Measurements from ENCODE around the gene AKT2. TPM values are rescaled to one million over a fixed set of nuclear protein-coding genes. Genes with fewer than 3 reads are reported as not detected.
A peak's percentile ranks its signal among the peaks of the same experiment; 100 is the strongest.

The AKT2 gene
- total RNA-seq, 1 donor from 2014 or later = 197 TPM

DNA sequence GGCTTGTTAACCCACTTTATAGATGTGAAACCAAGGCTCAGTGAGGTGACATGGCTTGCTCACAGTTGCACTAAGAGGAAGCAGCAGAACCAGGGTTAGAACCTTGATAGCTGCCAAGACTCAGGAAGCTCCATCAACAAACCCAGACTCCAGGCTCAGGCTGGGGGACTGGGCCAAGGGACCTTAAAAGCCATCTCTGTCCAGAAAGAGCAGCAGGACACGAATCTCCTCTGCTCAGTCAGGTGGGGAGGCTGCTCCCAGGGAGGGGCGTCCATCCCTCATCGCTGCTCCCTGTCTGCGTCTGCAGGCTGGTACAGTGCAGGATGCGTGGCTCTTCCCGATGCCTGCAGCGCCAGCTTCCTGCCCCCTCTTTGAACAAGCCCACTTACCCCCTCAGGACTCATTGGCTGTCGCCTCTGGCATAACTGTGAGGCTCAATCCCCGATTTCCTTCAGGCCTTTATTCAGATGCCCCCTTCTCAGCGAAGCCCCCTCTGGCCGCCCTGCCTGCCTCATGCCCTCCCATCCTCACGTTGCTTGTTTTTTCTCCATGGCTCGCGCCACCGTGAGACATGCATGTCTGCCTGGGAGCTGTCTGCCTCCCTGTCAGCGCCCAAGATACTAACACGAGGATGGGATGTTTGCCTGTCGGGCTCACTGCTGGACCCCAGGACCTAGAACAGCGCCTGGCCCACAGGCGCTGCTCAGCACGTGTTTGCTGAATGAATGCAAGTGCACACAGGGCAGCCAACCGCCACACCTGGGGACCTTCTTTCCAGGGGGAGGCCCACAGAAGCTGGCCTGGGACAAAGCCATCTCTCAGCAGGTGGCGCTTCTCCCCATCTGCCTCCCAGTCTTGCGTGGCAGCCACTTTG lies 21.5 kb downstream of the AKT2 start:
- Mint-ChIP-seq H3K4me3 (ENCODE audit: unreplicated experiment) (no peak overlapping the region), H3K27me3 (ENCODE audit: unreplicated experiment) (peaks cover 6% of the 10 kb centered on the region), H3K4me1 (ENCODE audit: low read depth, unreplicated experiment) (peaks cover 13% of the 10 kb centered on the region), H3K27ac (ENCODE audit: unreplicated experiment) (no peak overlapping the region), H3K9me3 (ENCODE audit: unreplicated experiment) (peaks cover 2% of the 10 kb centered on the region), H3K36me3 (ENCODE audit: unreplicated experiment) (no peaks in the 10 kb centered on the region)
- TF ChIP-seq, protein P1, sequence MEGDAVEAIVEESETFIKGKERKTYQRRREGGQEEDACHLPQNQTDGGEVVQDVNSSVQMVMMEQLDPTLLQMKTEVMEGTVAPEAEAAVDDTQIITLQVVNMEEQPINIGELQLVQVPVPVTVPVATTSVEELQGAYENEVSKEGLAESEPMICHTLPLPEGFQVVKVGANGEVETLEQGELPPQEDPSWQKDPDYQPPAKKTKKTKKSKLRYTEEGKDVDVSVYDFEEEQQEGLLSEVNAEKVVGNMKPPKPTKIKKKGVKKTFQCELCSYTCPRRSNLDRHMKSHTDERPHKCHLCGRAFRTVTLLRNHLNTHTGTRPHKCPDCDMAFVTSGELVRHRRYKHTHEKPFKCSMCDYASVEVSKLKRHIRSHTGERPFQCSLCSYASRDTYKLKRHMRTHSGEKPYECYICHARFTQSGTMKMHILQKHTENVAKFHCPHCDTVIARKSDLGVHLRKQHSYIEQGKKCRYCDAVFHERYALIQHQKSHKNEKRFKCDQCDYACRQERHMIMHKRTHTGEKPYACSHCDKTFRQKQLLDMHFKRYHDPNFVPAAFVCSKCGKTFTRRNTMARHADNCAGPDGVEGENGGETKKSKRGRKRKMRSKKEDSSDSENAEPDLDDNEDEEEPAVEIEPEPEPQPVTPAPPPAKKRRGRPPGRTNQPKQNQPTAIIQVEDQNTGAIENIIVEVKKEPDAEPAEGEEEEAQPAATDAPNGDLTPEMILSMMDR (IDR thresholded peaks at IDR 0.05; ENCODE audit: partially characterized antibody, unreplicated experiment) = no peak
- DNase-seq = no peak

DNA sequence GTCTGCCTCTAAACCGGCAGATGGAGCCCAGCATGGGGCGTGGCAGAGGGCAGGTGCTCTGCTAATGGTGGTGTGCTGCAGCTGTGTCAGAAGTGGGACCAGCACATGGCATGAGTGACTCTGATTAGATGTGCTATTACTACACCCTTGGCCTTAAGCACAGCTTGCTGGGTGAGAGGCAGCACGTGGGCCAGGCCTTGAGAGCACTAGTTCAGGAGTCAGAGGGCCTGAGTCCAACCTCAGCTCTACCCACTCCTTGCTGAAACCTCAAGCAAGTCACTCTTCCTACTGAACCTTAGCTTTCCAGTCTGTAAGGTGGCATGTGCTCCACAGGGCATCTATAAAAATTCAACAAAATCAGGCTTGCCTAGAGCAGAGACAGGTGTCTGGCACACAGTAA lies 22.7 kb downstream of the AKT2 start:
- DNase-seq = no peak
- Mint-ChIP-seq H3K27me3 (ENCODE audit: unreplicated experiment) (peaks cover 8% of the 10 kb centered on the region), H3K4me3 (ENCODE audit: unreplicated experiment) (no peak overlapping the region), H3K4me1 (ENCODE audit: low read depth, unreplicated experiment) (peaks cover 9% of the 10 kb centered on the region), H3K36me3 (ENCODE audit: unreplicated experiment) (no peaks in the 10 kb centered on the region), H3K9me3 (ENCODE audit: unreplicated experiment) (peaks cover 5% of the 10 kb centered on the region), H3K27ac (ENCODE audit: unreplicated experiment) (no peak overlapping the region)
- TF ChIP-seq, protein P1 (IDR thresholded peaks at IDR 0.05; ENCODE audit: partially characterized antibody, unreplicated experiment) = no peak

DNA sequence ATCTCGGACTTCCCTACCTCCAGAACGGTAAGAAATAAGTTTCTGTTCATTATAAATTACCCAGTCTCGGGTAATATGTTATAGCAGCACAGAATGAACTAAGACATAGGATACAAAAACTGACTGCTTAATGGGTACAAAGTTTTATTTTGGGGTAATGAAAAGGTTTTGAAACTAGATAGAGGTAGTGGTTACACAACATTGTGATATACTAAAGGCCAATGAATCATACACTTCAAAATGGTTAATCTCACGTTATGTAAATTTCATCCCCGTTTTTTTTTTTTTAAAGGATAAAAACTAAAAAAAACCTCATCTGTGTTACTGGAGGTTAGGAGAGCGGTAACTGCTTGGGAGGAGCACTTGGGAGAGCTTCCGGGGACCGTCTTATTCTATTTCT lies 23.5 kb downstream of the AKT2 start:
- Mint-ChIP-seq H3K27ac (ENCODE audit: unreplicated experiment) (no peak overlapping the region), H3K4me3 (ENCODE audit: unreplicated experiment) (no peak overlapping the region), H3K27me3 (ENCODE audit: unreplicated experiment) (peaks cover 8% of the 10 kb centered on the region), H3K36me3 (ENCODE audit: unreplicated experiment) (no peaks in the 10 kb centered on the region), H3K4me1 (ENCODE audit: low read depth, unreplicated experiment) (peaks cover 8% of the 10 kb centered on the region), H3K9me3 (ENCODE audit: unreplicated experiment) (peaks cover 6% of the 10 kb centered on the region)
- TF ChIP-seq, protein P1 (IDR thresholded peaks at IDR 0.05; ENCODE audit: partially characterized antibody, unreplicated experiment) = no peak
- no peak for DNase-seq

DNA sequence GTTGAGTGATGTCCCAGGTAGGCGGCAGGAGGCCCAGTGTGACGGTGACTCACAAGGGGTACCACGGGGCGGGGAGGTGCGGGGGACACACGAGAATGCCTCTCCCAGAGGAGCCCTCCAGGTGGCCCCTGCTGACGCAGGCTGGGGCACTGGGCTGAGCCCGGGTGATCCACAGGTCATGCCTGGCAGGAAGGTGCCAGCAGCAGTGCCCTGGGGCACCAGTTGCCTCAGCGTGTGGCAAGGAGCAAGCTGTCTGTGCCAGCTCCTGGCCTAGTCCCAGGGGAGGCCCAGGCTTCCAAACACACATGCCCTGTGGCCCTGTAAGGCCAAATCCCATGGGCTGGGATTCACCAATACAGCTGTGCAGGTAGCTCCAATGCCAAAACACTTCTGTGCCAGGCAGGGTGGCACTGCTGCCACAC lies 28.0 kb downstream of the AKT2 start:
- TF ChIP-seq, protein P1 (IDR thresholded peaks at IDR 0.05; ENCODE audit: partially characterized antibody, unreplicated experiment) = no peak
- H3K4me1 Mint-ChIP-seq (ENCODE audit: low read depth, unreplicated experiment) = peaks cover 7% of the 10 kb centered on the region
- DNase-seq = no peak
- H3K27ac Mint-ChIP-seq (ENCODE audit: unreplicated experiment) = peak overlapping the region; percentile 39
- peaks cover 6% of the 10 kb centered on the region for H3K9me3 Mint-ChIP-seq (ENCODE audit: unreplicated experiment)
- peaks cover 4% of the 10 kb centered on the region for H3K27me3 Mint-ChIP-seq (ENCODE audit: unreplicated experiment)
- H3K4me3 Mint-ChIP-seq (ENCODE audit: unreplicated experiment) = no peak overlapping the region
- no peaks in the 10 kb centered on the region for H3K36me3 Mint-ChIP-seq (ENCODE audit: unreplicated experiment)

DNA sequence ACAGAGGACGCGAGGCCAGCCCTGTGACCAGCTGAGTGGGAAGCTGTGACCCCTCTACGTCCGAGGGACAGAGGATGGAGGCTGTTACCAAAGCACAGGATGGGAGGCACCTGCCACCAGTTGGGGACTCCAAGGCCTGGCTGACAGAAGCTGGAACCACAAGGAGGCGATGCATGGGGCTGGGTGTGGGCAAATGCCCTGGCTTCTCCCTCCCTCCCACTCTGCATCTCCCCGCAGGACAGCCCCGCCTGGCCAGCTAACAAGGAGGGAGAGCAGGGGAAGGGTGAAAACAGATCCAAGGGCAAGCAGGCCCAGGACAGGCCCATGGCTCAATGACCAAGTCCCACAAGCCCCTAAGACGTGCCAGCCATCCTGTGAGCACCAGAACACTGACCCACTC lies 28.6 kb downstream of the AKT2 start:
- Mint-ChIP-seq H3K36me3 (ENCODE audit: unreplicated experiment) (no peaks in the 10 kb centered on the region), H3K4me1 (ENCODE audit: low read depth, unreplicated experiment) (peaks cover 7% of the 10 kb centered on the region), H3K27ac (ENCODE audit: unreplicated experiment) (no peak overlapping the region), H3K27me3 (ENCODE audit: unreplicated experiment) (peaks cover 4% of the 10 kb centered on the region), H3K4me3 (ENCODE audit: unreplicated experiment) (no peak overlapping the region), H3K9me3 (ENCODE audit: unreplicated experiment) (peaks cover 6% of the 10 kb centered on the region)
- no peak for DNase-seq
- TF ChIP-seq, protein P1 (IDR thresholded peaks at IDR 0.05; ENCODE audit: partially characterized antibody, unreplicated experiment) = no peak

Data from glutamatergic neuron (in vitro differentiated cells).